Body of pancreas (tissue), 4 donors: ENCODE measurements around the gene IFI16. TPM values are rescaled to one million over a fixed set of nuclear protein-coding genes. Genes with fewer than 3 reads are reported as not detected.

Experiments
- ATAC-seq: fragments of 150-250 bp; one replicate; pipeline ENCODE4 v1.9.1; 2016
- DNase-seq, 4 donors: peaks; one replicate each; pipeline ENCODE4 v3.0.0-alpha.2; 2019
- H3K27ac ChIP-seq, 4 donors: fragments of 200-600 bp; sonication (generic); 1 replicate in 3 of 4; 2 replicates in 1 of 4; pipeline versions ENCODE4 v1.5.1 to v1.6.1; 2016 to 2019; ENCODE audit warnings: mild to moderate bottlenecking in 1 of 4, mixed read lengths in 1 of 4, moderate library complexity in 1 of 4
- H3K27me3 ChIP-seq, 2 donors: fragments of 200-600 bp; sonication (generic); one replicate each; pipeline ENCODE4 v1.6.0; 2016; ENCODE audit warnings: mild to moderate bottlenecking in 1 of 2
- H3K36me3 ChIP-seq, 2 donors: fragments of 200-600 bp; sonication (generic); replicated peaks in 1 of 2; 2 replicates each; pipeline ENCODE4 v1.5.1; 2016; ENCODE audit warnings: low read depth in 2 of 2; ENCODE audit not compliant: insufficient read depth in 1 of 2
- H3K4me1 ChIP-seq: fragments of 200-600 bp; sonication (generic); one replicate; pipeline ENCODE4 v1.6.0; 2016
- H3K4me3 ChIP-seq, 2 donors: fragments of 200-600 bp; sonication (generic); 1 replicate in 1 of 2; 2 replicates in 1 of 2; pipeline ENCODE4 v1.5.1; 2016 to 2019
- H3K9me3 ChIP-seq, 3 donors: fragments of 200-600 bp; sonication (generic); 1 replicate in 2 of 3; 2 replicates in 1 of 3; pipeline ENCODE4 v1.5.1; 2016
- POLR2A ChIP-seq, 3 donors: fragments of 450-650 bp; IDR thresholded peaks; one replicate each; pipeline ENCODE4 v1.6.1; 2016; ENCODE audit warnings: antibody characterized with exemption in 3 of 3, mild to moderate bottlenecking in 2 of 3
- WGBS, 2 donors: methylation state at CpG; one replicate each; pipeline ENCODE4 v1.1.5; 2017; 5-methylcytosine and 5-hydroxymethylcytosine counted together
- intact Hi-C: fragments of 100-400 bp; cut with DNase I; formaldehyde crosslinking; loops from one replicate; pipeline ENCODE4 v1.15.1; 2023
- total RNA-seq, 2 donors: library from RNA; depleted of rRNA; stranded (reverse); fragments of >200 nt; gene quantifications; one replicate each; pipeline ENCODE4 v1.1.0, GENCODE V29; 2016
- TF ChIP-seq, protein P1 (sequence below), 7 experiments: fragments of 450-650 bp in 4 of 7; fragments of 200-600 bp in 3 of 7; sonication (generic) in 3 of 7; IDR thresholded peaks; one replicate each; pipeline ENCODE4 v1.5.1; 2016 to 2019; ENCODE audit warnings: antibody characterized with exemption in 7 of 7

The IFI16 gene
- total RNA-seq, 2 donors from 2014 or later = 10.9 to 11.2 TPM

DNA sequence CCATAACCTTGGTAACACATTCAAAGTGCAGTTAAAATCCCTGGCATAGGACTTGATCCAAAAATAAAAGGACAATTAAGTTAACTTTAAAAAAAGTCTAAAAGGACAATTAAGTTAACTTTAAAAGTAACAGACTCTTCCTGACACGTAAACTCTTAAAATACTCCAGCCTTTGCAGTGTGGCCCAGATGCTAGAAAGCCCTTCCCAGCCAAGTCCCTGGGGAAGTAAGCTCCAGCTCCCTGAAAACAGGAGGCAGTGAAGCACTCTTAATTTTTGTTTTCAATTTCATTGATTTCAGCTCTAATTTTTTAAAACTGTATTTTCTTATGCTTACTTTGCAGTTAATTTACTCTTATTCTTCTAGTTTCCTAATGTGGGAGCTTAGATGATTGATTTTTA is 71.9 kb downstream of the IFI16 start:
- Histone ChIP-seq H3K4me3 (no peak overlapping the region), H3K36me3 (no peaks in the 10 kb centered on the region), H3K4me1 (no peaks in the 10 kb centered on the region), H3K27me3 (no peaks in the 10 kb centered on the region), H3K9me3 (no peaks in the 10 kb centered on the region), H3K27ac (no peak overlapping the region)
- 61 to 78% methylated on average over 1 of the region's 1 CpG for WGBS, 2 donors
- intact Hi-C loops = no loop called here
- no peak for DNase-seq
- no peak for TF ChIP-seq POLR2A (IDR thresholded peaks at IDR 0.05)
- TF ChIP-seq, protein P1, sequence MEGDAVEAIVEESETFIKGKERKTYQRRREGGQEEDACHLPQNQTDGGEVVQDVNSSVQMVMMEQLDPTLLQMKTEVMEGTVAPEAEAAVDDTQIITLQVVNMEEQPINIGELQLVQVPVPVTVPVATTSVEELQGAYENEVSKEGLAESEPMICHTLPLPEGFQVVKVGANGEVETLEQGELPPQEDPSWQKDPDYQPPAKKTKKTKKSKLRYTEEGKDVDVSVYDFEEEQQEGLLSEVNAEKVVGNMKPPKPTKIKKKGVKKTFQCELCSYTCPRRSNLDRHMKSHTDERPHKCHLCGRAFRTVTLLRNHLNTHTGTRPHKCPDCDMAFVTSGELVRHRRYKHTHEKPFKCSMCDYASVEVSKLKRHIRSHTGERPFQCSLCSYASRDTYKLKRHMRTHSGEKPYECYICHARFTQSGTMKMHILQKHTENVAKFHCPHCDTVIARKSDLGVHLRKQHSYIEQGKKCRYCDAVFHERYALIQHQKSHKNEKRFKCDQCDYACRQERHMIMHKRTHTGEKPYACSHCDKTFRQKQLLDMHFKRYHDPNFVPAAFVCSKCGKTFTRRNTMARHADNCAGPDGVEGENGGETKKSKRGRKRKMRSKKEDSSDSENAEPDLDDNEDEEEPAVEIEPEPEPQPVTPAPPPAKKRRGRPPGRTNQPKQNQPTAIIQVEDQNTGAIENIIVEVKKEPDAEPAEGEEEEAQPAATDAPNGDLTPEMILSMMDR (IDR thresholded peaks at IDR 0.05) = no peak
- no peak for ATAC-seq

DNA sequence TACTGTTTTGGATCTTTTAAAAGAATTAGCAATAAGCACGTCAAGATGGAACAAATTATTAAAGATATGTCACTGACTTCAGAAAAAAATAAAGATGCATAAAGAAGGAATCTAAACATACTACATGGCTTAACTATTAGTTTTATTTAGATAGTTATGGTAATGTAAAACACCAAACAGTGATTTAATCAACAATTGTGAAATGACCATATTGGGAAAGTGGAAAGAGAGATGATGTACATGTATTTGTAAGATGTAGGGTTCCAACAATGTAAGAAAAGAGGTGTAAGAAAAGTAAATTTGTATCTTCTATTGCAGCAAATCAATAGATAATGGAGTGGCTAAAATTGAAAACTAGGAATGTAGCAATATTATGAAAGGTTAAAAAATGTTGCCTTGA is 73.3 kb downstream of the IFI16 start:
- DNase-seq = no peak
- 83 to 84% methylated on average over 1 of the region's 1 CpG for WGBS, 2 donors

DNA sequence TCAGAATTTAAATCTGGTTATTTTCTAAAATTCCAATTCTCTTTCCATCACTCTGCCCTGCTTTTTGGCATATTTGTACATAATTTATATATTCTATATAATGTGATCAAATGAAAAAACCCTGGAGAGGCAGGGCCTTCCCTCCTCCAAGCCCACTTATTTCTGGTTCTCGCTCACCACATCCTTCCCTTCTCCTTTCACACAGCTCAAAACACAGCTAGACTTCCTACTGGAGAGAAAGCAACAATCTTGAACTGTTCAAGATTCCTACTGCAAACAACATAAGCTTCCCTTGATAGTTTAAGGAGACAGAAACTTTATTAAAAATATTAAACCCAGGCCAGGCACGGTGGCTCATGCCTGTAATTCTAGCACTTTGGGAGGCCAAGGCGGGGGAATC is 74.4 kb downstream of the IFI16 start:
- Histone ChIP-seq H3K27me3 (no peaks in the 10 kb centered on the region), H3K9me3 (no peaks in the 10 kb centered on the region), H3K36me3 (no peaks in the 10 kb centered on the region), H3K4me1 (no peaks in the 10 kb centered on the region), H3K4me3 (no peak overlapping the region), H3K27ac (no peak overlapping the region)
- WGBS, 2 donors = 79 to 85% methylated on average over 3 of the region's 3 CpGs
- ATAC-seq = no peak
- intact Hi-C loops = no loop called here
- no peak for DNase-seq
- TF ChIP-seq, protein P1 (IDR thresholded peaks at IDR 0.05) = no peak
- no peak for TF ChIP-seq POLR2A (IDR thresholded peaks at IDR 0.05)

More for the DNA sequence above, 73.3 kb downstream of the IFI16 start:
- Histone ChIP-seq H3K4me3 (no peak overlapping the region), H3K27me3 (no peaks in the 10 kb centered on the region), H3K9me3 (no peaks in the 10 kb centered on the region), H3K4me1 (no peaks in the 10 kb centered on the region), H3K36me3 (no peaks in the 10 kb centered on the region), H3K27ac (no peak overlapping the region)
- ATAC-seq = no peak
- TF ChIP-seq, protein P1 (IDR thresholded peaks at IDR 0.05) = no peak
- TF ChIP-seq POLR2A (IDR thresholded peaks at IDR 0.05) = no peak
- intact Hi-C loops = no loop called here

GRCh38 chr1:159084867-159085266 is 75.2 kb downstream of the IFI16 start:
- H3K36me3 ChIP-seq = no peaks in the 10 kb centered on the region
- no peaks in the 10 kb centered on the region for H3K27me3 ChIP-seq
- intact Hi-C loops = no loop called here
- peak in 1 of 4 donors; percentile 27 for DNase-seq
- no peak overlapping the region for H3K4me3 ChIP-seq
- H3K9me3 ChIP-seq = no peaks in the 10 kb centered on the region
- no peaks in the 10 kb centered on the region for H3K4me1 ChIP-seq
- ATAC-seq = no peak
- WGBS, 2 donors = 66 to 82% methylated on average over 3 of the region's 3 CpGs
- no peak overlapping the region for H3K27ac ChIP-seq
- TF ChIP-seq POLR2A (IDR thresholded peaks at IDR 0.05) = no peak
- TF ChIP-seq, protein P1 (IDR thresholded peaks at IDR 0.05) = no peak

GRCh38 chr1:159088050-159088449 is 78.3 kb downstream of the IFI16 start:
- 60 to 67% methylated on average over 2 of the region's 2 CpGs for WGBS, 2 donors
- TF ChIP-seq, protein P1 (IDR thresholded peaks at IDR 0.05) = no peak
- no peak for TF ChIP-seq POLR2A (IDR thresholded peaks at IDR 0.05)
- Histone ChIP-seq H3K9me3 (no peaks in the 10 kb centered on the region), H3K27me3 (no peaks in the 10 kb centered on the region), H3K36me3 (no peaks in the 10 kb centered on the region), H3K4me1 (no peaks in the 10 kb centered on the region), H3K4me3 (no peak overlapping the region), H3K27ac (no peak overlapping the region)
- ATAC-seq (no peak), DNase-seq (no peak)
- intact Hi-C loops = no loop called here
